AG09309 (cell line): ENCODE data around the gene SND1.

ENCODE experiments used
- DNase-seq: peaks from one replicate; pipeline ENCODE4 v3.0.0-alpha.2; 2010; ENCODE audit warnings: low read depth
- H3K4me3 ChIP-seq: 2 replicates; pipeline ENCODE4 v1.5.1; 2011; ENCODE audit warnings: mild to moderate bottlenecking, low read depth, low read length, moderate library complexity; ENCODE audit not compliant: control insufficient read depth
- TF ChIP-seq, protein P1 (sequence below): IDR thresholded peaks from 2 replicates; pipeline ENCODE4 v1.5.1; 2011; ENCODE audit warnings: mild to moderate bottlenecking, low read depth, low read length, inconsistent platforms; ENCODE audit not compliant: insufficient read depth, control insufficient read depth; ENCODE audit errors: missing control alignments

SND1 gene

GRCh38 chr7:127850195-127850594 is 198.2 kb downstream of the SND1 start:
- no peak overlapping the region for H3K4me3 ChIP-seq
- no peak for DNase-seq
- TF ChIP-seq, protein P1, sequence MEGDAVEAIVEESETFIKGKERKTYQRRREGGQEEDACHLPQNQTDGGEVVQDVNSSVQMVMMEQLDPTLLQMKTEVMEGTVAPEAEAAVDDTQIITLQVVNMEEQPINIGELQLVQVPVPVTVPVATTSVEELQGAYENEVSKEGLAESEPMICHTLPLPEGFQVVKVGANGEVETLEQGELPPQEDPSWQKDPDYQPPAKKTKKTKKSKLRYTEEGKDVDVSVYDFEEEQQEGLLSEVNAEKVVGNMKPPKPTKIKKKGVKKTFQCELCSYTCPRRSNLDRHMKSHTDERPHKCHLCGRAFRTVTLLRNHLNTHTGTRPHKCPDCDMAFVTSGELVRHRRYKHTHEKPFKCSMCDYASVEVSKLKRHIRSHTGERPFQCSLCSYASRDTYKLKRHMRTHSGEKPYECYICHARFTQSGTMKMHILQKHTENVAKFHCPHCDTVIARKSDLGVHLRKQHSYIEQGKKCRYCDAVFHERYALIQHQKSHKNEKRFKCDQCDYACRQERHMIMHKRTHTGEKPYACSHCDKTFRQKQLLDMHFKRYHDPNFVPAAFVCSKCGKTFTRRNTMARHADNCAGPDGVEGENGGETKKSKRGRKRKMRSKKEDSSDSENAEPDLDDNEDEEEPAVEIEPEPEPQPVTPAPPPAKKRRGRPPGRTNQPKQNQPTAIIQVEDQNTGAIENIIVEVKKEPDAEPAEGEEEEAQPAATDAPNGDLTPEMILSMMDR = no peak

- TF ChIP-seq, protein P1 = no peak
- no peak for DNase-seq
- H3K4me3 ChIP-seq = no peak overlapping the region
These were observed 202.4 kb downstream of the SND1 start for GRCh38 chr7:127854383-127854782.

DNA sequence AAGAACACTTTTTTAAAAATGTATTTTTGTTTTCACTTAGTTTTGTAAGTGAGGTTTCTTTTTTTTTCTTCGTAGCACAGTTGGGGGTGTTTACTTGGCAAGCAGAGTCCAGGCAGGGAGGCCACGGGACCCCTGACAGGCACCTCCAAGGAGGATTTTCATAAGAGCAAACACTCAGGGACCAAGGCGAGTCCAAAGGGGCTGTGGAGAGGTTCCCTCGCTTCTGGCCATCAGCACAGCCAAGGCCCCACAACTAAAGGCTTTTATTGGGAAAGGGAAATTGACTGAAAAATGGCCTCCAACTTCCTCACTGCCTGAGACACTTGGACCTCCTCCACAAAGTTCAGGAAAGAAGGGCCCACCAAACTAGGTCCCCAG is 205.5 kb downstream of the SND1 start:
- DNase-seq = no peak
- no peak overlapping the region for H3K4me3 ChIP-seq
- TF ChIP-seq, protein P1 = no peak

DNA sequence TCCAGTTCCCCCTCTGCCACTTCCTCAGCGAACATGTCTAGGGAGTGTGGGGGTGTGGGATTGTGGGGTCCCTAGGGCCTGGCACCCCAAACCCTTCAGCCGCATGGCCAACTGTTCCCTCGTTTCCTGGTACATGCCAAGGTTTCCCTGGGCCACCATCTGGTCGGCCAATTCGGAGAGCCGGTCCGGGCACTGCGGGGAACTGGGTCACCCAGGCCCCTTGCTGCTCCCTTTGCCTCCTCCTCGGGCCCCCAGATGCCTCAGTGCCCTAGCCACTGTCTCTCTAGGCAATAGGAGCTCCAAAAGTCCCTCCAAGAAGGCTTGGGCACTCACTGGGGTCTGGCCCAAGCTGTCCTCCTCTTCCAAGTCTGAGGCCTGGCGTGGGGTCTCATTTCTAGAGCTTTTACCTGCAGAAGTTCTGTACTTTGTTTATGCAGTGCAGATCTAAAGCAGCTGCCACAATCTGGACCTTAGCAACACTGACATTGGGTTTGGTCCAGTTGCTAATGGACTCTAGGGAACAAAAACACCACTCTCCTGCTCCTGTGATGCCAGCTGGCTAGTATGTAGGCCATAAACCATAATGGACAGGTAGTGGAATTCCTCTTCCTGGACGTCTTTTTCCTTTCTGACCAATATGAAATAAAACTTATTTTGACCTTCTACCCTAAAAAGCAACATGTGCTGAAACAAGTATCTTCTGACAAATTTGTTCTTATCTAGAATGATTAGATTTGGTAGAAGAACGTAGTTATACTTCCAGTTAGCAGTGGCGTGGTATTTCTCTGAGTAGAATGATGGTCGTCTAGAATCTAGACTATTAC is 206.3 kb downstream of the SND1 start:
- TF ChIP-seq, protein P1 = no peak
- no peak for DNase-seq
- H3K4me3 ChIP-seq = no peak overlapping the region

- TF ChIP-seq, protein P1 = no peak
- H3K4me3 ChIP-seq = no peak overlapping the region
- DNase-seq = no peak
These were observed 206.9 kb downstream of the SND1 start for GRCh38 chr7:127858915-127859189.

DNA sequence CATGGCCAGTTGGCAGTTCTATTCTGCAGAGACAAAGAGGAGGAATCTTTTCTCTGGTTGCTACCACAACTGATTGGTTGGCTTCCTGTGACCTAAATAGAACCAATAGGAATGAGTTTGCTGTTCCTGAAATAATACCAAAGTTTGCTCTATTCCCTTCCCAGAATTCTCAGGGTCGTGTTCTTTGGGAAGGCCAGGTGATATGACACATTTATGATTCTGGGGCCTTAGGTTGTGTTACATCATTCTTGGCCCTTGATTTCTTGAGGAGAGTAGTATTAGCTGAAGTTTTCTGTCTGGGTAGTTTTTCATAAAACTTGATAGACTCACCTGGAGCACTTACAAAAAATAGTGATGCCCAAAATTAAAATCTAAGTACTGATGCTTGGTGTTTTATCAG is 207.3 kb downstream of the SND1 start:
- TF ChIP-seq, protein P1 = no peak
- H3K4me3 ChIP-seq = no peak overlapping the region
- no peak for DNase-seq
